Lower lobe of right lung (tissue), 2 donors: ENCODE results near the gene MED25. TPM values are rescaled to one million over a fixed set of nuclear protein-coding genes. Genes with fewer than 3 reads are reported as not detected.

Source experiments
- ATAC-seq, 2 donors: fragments of 200-7000 bp; cut with Tn5 transposase; one replicate each; pipeline ENCODE4 v1.9.1; 2020 to 2022; ENCODE audit warnings: mild to moderate bottlenecking in 2 of 2, moderate library complexity in 2 of 2
- DNase-seq: peaks from one replicate; pipeline ENCODE4 v3.0.0-alpha.2; 2020
- H3K27ac ChIP-seq: fragments of 200-600 bp; one replicate; pipeline ENCODE4 v1.8.0; 2022
- H3K27me3 ChIP-seq: fragments of 200-600 bp; one replicate; pipeline ENCODE4 v1.8.0; 2022; ENCODE audit warnings: low read depth
- H3K36me3 ChIP-seq: fragments of 200-600 bp; one replicate; pipeline ENCODE4 v1.8.0; 2022; ENCODE audit warnings: mild to moderate bottlenecking
- H3K4me1 ChIP-seq: fragments of 200-600 bp; one replicate; pipeline ENCODE4 v1.8.0; 2022
- H3K4me3 ChIP-seq: fragments of 200-600 bp; one replicate; pipeline ENCODE4 v1.8.0; 2022; ENCODE audit warnings: mild to moderate bottlenecking
- H3K9me3 ChIP-seq: fragments of 200-600 bp; one replicate; pipeline ENCODE4 v1.8.0; 2022
- intact Hi-C: fragments of 100-400 bp; cut with DNase I; formaldehyde crosslinking; loops from one replicate; pipeline ENCODE4 v1.11.0; 2022
- total RNA-seq: library from RNA; stranded (reverse); fragmentation: NEBNext Ultra II Directional; extraction: Animal tissue kit (Norgen Biotek cat#: 25700); gene quantifications from one replicate; pipeline ENCODE4 v1.2.1, GENCODE V29; 2021
- TF ChIP-seq, protein P1 (sequence below): fragments of 200-600 bp; IDR thresholded peaks from one replicate; pipeline ENCODE4 v1.8.0; 2022; ENCODE audit warnings: antibody characterized with exemption, mild to moderate bottlenecking
- donor health status: DM: no; HTN: yes; CAD: no; lungs with severe emphysema.

The MED25 gene
- total RNA-seq, 1 donor from 2014 or later = 65.8 TPM

DNA sequence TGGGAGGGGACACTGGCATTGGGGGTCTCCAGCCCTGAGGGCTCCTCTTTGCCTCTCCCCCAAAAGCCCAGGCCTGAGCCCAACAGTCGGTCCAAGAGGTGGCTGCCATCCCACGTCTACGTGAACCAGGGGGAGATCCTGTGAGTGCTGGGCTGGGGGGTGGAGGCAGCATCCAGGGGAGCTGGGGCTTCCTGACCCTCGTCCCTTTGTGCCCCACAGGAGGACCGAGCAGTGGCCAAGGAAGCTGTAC is 39.7 kb downstream of the MED25 start:
- TF ChIP-seq, protein P1, sequence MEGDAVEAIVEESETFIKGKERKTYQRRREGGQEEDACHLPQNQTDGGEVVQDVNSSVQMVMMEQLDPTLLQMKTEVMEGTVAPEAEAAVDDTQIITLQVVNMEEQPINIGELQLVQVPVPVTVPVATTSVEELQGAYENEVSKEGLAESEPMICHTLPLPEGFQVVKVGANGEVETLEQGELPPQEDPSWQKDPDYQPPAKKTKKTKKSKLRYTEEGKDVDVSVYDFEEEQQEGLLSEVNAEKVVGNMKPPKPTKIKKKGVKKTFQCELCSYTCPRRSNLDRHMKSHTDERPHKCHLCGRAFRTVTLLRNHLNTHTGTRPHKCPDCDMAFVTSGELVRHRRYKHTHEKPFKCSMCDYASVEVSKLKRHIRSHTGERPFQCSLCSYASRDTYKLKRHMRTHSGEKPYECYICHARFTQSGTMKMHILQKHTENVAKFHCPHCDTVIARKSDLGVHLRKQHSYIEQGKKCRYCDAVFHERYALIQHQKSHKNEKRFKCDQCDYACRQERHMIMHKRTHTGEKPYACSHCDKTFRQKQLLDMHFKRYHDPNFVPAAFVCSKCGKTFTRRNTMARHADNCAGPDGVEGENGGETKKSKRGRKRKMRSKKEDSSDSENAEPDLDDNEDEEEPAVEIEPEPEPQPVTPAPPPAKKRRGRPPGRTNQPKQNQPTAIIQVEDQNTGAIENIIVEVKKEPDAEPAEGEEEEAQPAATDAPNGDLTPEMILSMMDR = no peak
- ATAC-seq (no peak), DNase-seq (no peak)
- Histone ChIP-seq H3K4me1 (peaks cover 13% of the 10 kb centered on the region), H3K4me3 (no peak overlapping the region), H3K27me3 (no peaks in the 10 kb centered on the region), H3K9me3 (no peaks in the 10 kb centered on the region), H3K27ac (no peak overlapping the region), H3K36me3 (peaks cover 75% of the 10 kb centered on the region)
- intact Hi-C loops = no loop called here

DNA sequence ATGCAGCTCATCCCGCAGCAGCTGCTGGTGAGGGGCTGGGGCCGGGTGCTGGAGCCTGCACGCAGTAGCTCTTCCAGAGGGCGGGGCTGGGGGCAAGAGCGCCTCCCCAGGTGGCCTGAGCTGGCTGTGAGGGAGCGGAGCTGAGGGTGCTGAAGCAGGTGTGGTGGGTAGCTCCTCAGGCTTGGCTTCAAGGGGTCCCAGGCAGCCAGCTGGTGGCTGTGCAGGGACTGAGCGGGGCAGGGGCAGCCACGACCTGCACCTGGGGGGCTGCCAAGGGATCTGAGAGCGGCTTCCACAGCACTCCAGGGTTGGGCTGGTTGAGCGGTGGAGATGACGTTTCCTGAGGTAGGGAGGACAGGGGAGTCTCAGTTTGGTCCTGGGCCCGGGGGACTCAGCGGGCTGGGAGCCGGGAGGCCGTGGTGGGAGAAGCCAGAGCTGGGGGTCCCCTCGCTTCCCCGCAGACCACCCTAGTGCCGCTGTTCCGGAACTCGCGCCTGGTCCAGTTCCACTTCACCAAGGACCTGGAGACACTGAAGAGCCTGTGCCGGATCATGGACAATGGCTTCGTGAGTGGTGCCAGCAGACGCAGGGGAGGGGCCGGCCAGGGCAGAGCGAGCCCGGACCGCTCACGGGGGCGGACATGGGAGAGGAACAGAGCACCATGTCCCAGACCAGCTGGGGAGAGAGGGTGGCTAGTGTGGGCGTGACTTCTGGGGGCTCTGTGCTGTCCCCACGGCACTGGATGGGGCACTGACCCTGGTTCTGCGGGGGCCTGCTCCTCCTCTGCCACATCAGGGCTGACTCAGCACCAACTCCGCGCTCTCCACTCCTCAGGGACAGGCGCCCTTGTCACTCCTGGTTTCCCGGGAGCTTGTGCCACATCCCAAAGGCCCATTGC is 40.2 kb downstream of the MED25 start:
- DNase-seq (no peak), ATAC-seq (no peak)
- TF ChIP-seq, protein P1 = no peak
- Histone ChIP-seq H3K27ac (no peak overlapping the region), H3K27me3 (no peaks in the 10 kb centered on the region), H3K4me1 (peaks cover 7% of the 10 kb centered on the region), H3K9me3 (no peaks in the 10 kb centered on the region), H3K4me3 (no peak overlapping the region), H3K36me3 (peaks cover 81% of the 10 kb centered on the region)
- intact Hi-C loops = no loop called here

DNA sequence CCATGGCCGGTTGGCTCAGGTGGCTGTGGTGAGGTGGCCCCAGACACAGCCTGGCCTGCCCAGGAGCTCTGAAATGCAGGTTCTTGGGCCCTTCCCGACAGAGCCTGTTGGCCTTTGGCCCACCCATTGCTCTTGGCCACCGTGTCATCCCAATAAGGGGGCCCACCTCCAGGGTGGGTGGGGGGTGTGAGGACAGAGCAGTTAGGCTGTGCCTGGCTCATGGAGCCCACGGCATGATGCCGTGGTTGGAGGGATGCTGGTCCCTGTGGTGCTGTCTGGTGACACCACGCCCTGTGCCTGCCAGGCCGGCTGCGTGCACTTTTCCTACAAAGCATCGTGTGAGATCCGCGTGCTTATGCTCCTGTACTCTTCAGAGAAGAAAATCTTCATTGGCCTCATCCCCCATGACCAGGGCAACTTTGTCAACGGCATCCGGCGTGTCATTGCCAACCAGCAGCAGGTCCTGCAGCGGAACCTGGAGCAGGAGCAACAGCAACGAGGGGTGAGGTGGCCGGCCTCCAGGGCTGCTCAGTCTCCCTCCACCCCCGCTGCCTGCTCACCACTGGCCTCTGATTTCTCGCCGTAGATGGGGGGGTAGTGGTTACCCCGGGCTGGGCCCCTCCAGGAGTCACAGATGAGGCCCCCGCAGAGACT is 41.7 kb downstream of the MED25 start:
- Histone ChIP-seq H3K4me1 (peaks cover 2% of the 10 kb centered on the region), H3K27me3 (no peaks in the 10 kb centered on the region), H3K9me3 (no peaks in the 10 kb centered on the region), H3K27ac (no peak overlapping the region), H3K4me3 (no peak overlapping the region), H3K36me3 (peaks cover 89% of the 10 kb centered on the region)
- DNase-seq (no peak), ATAC-seq (no peak)
- TF ChIP-seq, protein P1 = no peak
- intact Hi-C loops = no loop called here

DNA sequence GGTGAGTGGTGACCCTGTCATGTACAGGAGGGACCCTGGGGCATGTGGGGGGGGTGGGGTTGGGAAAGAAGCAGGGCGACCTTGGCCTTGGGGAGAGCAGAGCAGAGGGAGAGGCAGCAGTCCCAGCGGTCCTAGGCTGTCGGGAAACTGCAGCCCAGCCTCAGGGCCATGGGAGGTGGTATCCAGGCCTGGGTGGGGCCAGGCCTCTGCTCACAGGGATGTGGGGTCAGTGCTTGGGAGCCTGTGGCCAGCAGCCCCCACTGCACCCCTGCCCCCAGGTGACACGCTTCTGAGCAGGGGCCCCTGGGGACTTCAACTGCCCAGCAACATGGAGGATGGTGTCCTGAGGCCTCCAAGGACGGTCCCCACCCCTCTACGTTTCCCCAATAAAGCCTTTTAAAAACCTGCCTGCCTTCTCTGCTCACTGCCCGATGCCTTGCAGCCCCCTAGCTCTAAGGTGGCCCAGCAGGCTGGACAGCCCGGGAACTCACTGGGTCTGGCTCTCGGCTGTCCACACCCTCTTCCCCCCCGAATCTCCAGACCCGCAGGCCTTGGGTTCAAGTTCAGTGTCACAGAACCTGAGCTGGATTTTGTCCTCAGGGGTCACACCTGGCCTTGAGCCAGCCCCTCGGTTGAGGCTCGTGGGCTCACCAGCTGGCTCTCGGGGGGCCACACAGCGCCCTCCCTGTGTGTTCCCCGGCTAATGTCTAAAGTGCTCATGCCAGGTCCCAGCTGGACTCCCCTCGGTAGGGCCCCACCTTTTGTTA is 42.4 kb downstream of the MED25 start:
- H3K27ac ChIP-seq = peak overlapping the region; percentile 11
- H3K36me3 ChIP-seq = peaks cover 85% of the 10 kb centered on the region
- DNase-seq (no peak), ATAC-seq (no peak)
- intact Hi-C loops = no loop called here
- H3K9me3 ChIP-seq = no peaks in the 10 kb centered on the region
- peaks cover 9% of the 10 kb centered on the region for H3K4me1 ChIP-seq
- H3K27me3 ChIP-seq = no peaks in the 10 kb centered on the region
- H3K4me3 ChIP-seq = no peak overlapping the region
- TF ChIP-seq, protein P1 = no peak

DNA sequence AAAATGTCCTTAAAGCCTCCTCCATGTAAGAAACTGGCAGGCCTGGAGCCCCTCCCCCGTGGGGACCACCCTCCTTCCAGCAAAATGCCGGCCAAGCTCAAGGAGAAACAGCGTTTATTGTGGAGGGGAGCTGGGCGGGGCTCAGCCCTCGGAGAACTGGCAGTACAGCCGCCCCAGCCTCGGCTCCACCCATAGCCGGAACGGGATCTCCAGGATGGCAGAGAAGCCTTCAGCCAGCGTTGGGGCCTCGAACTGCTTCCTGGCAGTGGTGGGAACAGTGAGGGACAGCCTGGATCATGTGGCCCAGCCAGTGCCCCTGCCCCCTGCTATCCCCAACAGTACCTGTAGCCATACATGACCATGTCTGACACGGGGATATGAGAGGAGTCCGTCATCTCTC is 43.0 kb downstream of the MED25 start:
- peaks cover 15% of the 10 kb centered on the region for H3K4me1 ChIP-seq
- TF ChIP-seq, protein P1 = no peak
- DNase-seq (peak; percentile 49), ATAC-seq (no peak)
- peaks cover 85% of the 10 kb centered on the region for H3K36me3 ChIP-seq
- no peaks in the 10 kb centered on the region for H3K27me3 ChIP-seq
- H3K9me3 ChIP-seq = no peaks in the 10 kb centered on the region
- no peak overlapping the region for H3K4me3 ChIP-seq
- intact Hi-C loops = no loop called here
- peak overlapping the region; percentile 11 for H3K27ac ChIP-seq
